Measurements from ENCODE around the gene TSHZ2. TPM values are rescaled to one million over a fixed set of nuclear protein-coding genes. Genes with fewer than 3 reads are reported as not detected.

The TSHZ2 gene
- total and polyA plus RNA-seq, 12 donors: 1.5 to 6.2 (median 4.5) TPM

GRCh38 chr20:53146201-53146891 is 174.2 kb downstream of the TSHZ2 start:
- DNase-seq (no peak), ATAC-seq (no peak)
- TF ChIP-seq, protein P1, sequence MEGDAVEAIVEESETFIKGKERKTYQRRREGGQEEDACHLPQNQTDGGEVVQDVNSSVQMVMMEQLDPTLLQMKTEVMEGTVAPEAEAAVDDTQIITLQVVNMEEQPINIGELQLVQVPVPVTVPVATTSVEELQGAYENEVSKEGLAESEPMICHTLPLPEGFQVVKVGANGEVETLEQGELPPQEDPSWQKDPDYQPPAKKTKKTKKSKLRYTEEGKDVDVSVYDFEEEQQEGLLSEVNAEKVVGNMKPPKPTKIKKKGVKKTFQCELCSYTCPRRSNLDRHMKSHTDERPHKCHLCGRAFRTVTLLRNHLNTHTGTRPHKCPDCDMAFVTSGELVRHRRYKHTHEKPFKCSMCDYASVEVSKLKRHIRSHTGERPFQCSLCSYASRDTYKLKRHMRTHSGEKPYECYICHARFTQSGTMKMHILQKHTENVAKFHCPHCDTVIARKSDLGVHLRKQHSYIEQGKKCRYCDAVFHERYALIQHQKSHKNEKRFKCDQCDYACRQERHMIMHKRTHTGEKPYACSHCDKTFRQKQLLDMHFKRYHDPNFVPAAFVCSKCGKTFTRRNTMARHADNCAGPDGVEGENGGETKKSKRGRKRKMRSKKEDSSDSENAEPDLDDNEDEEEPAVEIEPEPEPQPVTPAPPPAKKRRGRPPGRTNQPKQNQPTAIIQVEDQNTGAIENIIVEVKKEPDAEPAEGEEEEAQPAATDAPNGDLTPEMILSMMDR (IDR thresholded peaks at IDR 0.05): no peak
- H3K27me3 ChIP-seq: peaks cover 0 to 10% (median 0%) of the 10 kb centered on the region in 7 donors
- H3K36me3 ChIP-seq: no peaks in the 10 kb centered on the region
- H3K9me3 ChIP-seq: no peaks in the 10 kb centered on the region
- 75 to 82% methylated on average over 10 of the region's 10 CpGs for WGBS, 2 donors
- intact Hi-C loops (cut with DNase I): no loop called here
- H3K27ac ChIP-seq: no peak overlapping the region
- peaks cover 0 to 34% (median 21%) of the 10 kb centered on the region in 9 donors for H3K4me1 ChIP-seq
- H3K4me3 ChIP-seq: no peak overlapping the region

GRCh38 chr20:53148771-53149147 is 176.6 kb downstream of the TSHZ2 start:
- TF ChIP-seq, protein P1 (IDR thresholded peaks at IDR 0.05): no peak
- Histone ChIP-seq H3K36me3 (no peaks in the 10 kb centered on the region), H3K27me3 (peaks cover 0 to 8% (median 0%) of the 10 kb centered on the region in 7 donors), H3K9me3 (no peaks in the 10 kb centered on the region), H3K4me1 (peaks cover 0 to 19% (median 13%) of the 10 kb centered on the region in 9 donors), H3K27ac (peak overlapping the region in 1 of 10 donors; percentile 18), H3K4me3 (no peak overlapping the region)
- 55 to 56% methylated on average over 3 of the region's 3 CpGs for WGBS, 2 donors
- intact Hi-C loops (cut with DNase I): no loop called here
- ATAC-seq: no peak
- DNase-seq: no peak

GRCh38 chr20:53149148-53149889 is 177.2 kb downstream of the TSHZ2 start:
- H3K27ac ChIP-seq: peak overlapping the region in 2 of 10 donors; percentile 7 to 18
- intact Hi-C loops (cut with DNase I): no loop called here
- no peaks in the 10 kb centered on the region for H3K36me3 ChIP-seq
- DNase-seq: no peak
- peaks cover 0 to 19% (median 13%) of the 10 kb centered on the region in 9 donors for H3K4me1 ChIP-seq
- H3K4me3 ChIP-seq: peak overlapping the region in 2 of 10 donors; percentile 11 to 12
- peak in 2 of 8 donors; percentile 25 to 29 for ATAC-seq
- TF ChIP-seq, protein P1 (IDR thresholded peaks at IDR 0.05): no peak
- WGBS, 2 donors: 6 to 14% methylated on average over 7 of the region's 7 CpGs
- H3K27me3 ChIP-seq: peaks cover 0 to 4% (median 0%) of the 10 kb centered on the region in 7 donors
- H3K9me3 ChIP-seq: no peaks in the 10 kb centered on the region

DNA sequence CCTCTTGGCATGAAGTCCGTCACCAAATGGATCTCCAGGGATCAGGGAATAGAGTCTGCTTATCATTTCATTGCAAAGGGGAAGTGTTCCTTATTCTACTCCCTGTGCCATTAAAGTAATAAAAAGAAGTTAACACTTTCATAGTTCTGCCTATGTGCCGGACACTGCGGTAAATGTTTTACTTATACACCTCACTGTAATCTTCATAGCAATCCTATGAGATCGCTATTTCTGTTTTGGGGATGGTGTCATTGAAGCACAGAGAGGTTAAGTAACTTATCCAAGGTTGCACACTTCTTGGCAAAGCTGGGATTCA is 177.7 kb downstream of the TSHZ2 start:
- ATAC-seq: peak in 1 of 8 donors; percentile 16
- H3K9me3 ChIP-seq: no peaks in the 10 kb centered on the region
- DNase-seq: no peak
- no peak overlapping the region for H3K27ac ChIP-seq
- no peaks in the 10 kb centered on the region for H3K36me3 ChIP-seq
- 40 to 49% methylated on average over 4 of the region's 4 CpGs for WGBS, 2 donors
- H3K27me3 ChIP-seq: peaks cover 0 to 4% (median 0%) of the 10 kb centered on the region in 7 donors
- H3K4me1 ChIP-seq: peaks cover 0 to 19% (median 13%) of the 10 kb centered on the region in 9 donors
- TF ChIP-seq, protein P1 (IDR thresholded peaks at IDR 0.05): no peak
- H3K4me3 ChIP-seq: peak overlapping the region in 2 of 10 donors; percentile 11 to 12
- intact Hi-C loops (cut with DNase I): loop anchor here in 1 of 10 donors (10.0 kb wide), 1 partner anchor 395 kb away; no protein-coding TSS in a partner anchor

Measured in heart right ventricle (tissue), 16 donors.